AG04450 (cell line): Measurements from ENCODE around the gene BCL2L12. TPM values are rescaled to one million over a fixed set of nuclear protein-coding genes. Genes with fewer than 3 reads are reported as not detected.
"Not testable (repeated sequence)": the region's sequence is repeated elsewhere in the genome, so short reads cannot be mapped to it uniquely, and the experiment has no call there.

ENCODE experiments used
- CTCF ChIA-PET: fragments of 300-600, 350-600 bp; formaldehyde crosslinking; extraction: SDS; loops from one replicate; lab custom pipeline; 2022; ENCODE audit warnings: antibody characterized with exemption, inconsistent platforms; lab: Charles Lee
- POLR2A ChIA-PET: fragments of 350-600 bp; formaldehyde crosslinking; extraction: SDS; loops from one replicate; lab custom pipeline; 2021; ENCODE audit warnings: antibody characterized with exemption, inconsistent platforms; lab: Yijun Ruan, JAX
- DNase-seq: peaks from one replicate; pipeline ENCODE4 v3.0.0-alpha.2; 2011; ENCODE audit warnings: low read depth, low spot score
- H3K27ac ChIP-seq: one replicate; pipeline ENCODE4 v1.5.1; 2012; ENCODE audit warnings: low read depth, low read length, control low read depth
- H3K27me3 ChIP-seq: one replicate; pipeline ENCODE4 v1.6.0; 2012; ENCODE audit warnings: low read length; ENCODE audit not compliant: control insufficient read depth, insufficient read depth
- H3K4me3 ChIP-seq: 2 replicates; pipeline ENCODE4 v1.5.1; 2011; ENCODE audit warnings: mild to moderate bottlenecking, low read depth, low read length, control low read depth
- H3K9me3 ChIP-seq: 2 replicates; pipeline ENCODE4 v1.5.1; 2012; ENCODE audit warnings: low read length; ENCODE audit not compliant: control insufficient read depth, insufficient read depth
- polyA plus RNA-seq: library from polyadenylated mRNA; depleted of rRNA; stranded (reverse); fragments of >200 nt; gene quantifications from 2 replicates; pipeline ENCODE4 v1.2.3, GENCODE V29; 2011
- TF ChIP-seq, protein P1 (sequence below): IDR thresholded peaks from 2 replicates; pipeline ENCODE4 v1.5.1; 2011; ENCODE audit warnings: low read depth, low read length, control low read depth, inconsistent platforms

The BCL2L12 gene
- polyA plus RNA-seq, 1 experiment: 8.8 TPM

DNA sequence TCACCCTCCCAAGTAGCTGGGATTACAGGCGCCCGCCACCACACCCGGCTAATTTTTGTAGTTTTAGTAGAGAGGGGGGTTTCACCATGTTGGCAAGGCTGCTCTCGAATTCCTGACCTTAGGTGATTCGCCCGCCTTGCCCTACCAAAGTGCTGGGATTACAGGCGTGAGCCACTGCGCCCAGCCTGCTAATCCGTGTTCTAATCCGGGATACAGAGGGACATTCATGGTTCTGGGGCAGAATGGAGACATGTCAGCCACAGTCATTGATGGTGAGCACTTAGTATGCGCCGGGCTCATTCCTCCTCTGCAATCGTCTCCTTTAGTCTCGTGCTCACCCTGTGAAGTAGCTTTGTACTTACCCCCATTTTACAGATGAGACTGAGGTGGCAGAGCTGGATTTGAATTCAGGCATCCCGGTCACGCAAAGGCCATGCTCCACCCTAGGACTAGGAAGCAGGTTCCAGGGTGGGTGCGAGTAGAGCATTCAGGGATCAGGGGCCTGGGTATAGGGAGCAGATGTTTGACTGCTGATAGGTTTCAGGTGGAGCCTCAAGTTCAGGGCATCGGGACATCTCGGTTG lies 34.0 kb upstream of the BCL2L12 start:
- POLR2A ChIA-PET: interaction anchor here (0.6 to 1.2 kb wide), 2 partner anchors 10 to 777 kb away, joined by 5 to 9 read pairs; partner anchors contain the start of gene SCAF1
- Histone ChIP-seq H3K9me3 (no peaks in the 10 kb centered on the region), H3K27me3 (no peaks in the 10 kb centered on the region), H3K27ac (no peak overlapping the region), H3K4me3 (no peak overlapping the region)
- TF ChIP-seq, protein P1, sequence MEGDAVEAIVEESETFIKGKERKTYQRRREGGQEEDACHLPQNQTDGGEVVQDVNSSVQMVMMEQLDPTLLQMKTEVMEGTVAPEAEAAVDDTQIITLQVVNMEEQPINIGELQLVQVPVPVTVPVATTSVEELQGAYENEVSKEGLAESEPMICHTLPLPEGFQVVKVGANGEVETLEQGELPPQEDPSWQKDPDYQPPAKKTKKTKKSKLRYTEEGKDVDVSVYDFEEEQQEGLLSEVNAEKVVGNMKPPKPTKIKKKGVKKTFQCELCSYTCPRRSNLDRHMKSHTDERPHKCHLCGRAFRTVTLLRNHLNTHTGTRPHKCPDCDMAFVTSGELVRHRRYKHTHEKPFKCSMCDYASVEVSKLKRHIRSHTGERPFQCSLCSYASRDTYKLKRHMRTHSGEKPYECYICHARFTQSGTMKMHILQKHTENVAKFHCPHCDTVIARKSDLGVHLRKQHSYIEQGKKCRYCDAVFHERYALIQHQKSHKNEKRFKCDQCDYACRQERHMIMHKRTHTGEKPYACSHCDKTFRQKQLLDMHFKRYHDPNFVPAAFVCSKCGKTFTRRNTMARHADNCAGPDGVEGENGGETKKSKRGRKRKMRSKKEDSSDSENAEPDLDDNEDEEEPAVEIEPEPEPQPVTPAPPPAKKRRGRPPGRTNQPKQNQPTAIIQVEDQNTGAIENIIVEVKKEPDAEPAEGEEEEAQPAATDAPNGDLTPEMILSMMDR: no peak
- no peak for DNase-seq
- CTCF ChIA-PET: no interaction called here

DNA sequence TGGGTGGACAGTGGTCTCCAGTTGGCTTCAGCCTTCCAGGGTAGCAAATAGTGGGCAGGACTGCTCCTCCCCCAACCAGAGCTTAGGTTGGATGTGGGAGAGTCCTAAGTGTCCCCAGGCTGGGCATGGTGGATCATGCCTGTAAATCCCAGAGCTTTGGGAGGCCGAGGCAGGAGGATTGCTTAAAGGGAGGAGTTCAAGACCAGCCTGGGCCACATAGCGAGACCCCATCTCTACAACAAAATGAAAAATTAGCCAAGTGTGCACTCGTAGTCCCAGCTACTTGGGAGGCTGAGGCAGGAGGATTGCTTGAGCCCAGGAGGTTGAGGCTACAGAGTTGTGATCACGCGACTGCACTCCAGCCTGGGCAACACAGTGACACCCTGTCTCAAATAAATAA lies 33.2 kb upstream of the BCL2L12 start:
- Histone ChIP-seq H3K9me3 (no peaks in the 10 kb centered on the region), H3K4me3 (no peak overlapping the region), H3K27ac (no peak overlapping the region), H3K27me3 (no peaks in the 10 kb centered on the region)
- POLR2A ChIA-PET: no interaction called here
- CTCF ChIA-PET: no interaction called here
- TF ChIP-seq, protein P1: no peak
- no peak for DNase-seq

DNA sequence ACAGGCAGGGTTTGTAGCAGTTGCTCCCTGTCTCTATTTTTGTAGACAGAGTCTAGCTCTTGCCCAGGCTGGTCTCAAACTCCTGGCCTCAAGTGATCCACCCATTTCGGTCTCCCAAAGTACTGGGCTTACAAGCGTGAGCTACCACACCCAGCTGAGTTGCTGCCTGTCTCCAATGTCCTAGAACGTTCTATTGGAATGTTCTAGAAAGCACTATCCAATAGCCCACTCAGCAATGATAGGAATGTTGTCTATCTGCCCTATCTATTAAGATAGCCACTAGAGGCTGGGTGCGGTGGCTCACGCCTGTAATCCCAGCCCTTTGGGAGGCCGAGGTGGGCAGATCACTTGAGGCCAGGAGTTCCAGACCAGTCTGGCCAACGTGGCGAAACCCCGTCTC lies 32.5 kb upstream of the BCL2L12 start:
- H3K27me3 ChIP-seq, DNase-seq, CTCF ChIA-PET, H3K4me3 ChIP-seq, POLR2A ChIA-PET, H3K27ac ChIP-seq, H3K9me3 ChIP-seq: not testable (repeated sequence)

DNA sequence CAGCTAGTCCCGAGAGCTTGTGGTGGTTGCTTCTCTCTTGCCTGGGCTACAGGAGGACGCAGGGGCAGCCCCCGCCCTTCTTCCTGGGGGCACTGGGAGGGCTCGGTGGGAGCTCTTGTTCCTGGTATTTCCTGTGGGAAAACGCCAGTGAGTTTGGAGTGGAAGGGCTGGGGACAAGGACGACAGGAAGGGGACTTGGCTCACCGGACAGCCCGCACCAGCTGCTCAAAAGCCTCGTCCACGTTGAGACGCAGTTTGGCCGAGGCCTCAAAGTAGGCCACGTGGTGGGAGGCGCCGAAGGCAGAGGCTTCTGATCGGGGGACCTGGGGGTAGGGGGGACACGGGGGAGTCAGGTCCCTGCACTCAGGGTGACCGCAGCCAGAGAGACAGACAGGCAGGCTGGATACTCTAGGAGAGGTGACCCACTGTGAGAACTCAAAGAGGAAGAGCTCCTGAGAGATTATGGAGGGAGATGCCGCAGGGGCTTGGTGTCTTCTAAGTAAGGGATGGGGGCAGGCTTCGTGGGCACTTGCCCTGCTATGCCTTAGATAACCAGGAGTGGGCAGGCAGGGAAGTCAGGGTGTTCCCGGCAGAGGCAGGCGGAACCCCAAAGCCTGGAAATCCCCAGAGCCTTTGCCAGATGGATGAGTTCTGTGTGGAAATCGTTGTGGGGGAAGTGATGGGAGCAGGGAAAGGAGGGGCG lies 30.1 kb upstream of the BCL2L12 start:
- Histone ChIP-seq H3K4me3 (no peak overlapping the region), H3K27me3 (no peaks in the 10 kb centered on the region), H3K27ac (no peak overlapping the region), H3K9me3 (no peaks in the 10 kb centered on the region)
- no peak for DNase-seq
- ChIA-PET CTCF (interaction anchor here (0.5 kb wide), 1 partner anchor 157 kb away, joined by 5 read pairs; no protein-coding TSS in a partner anchor), POLR2A (interaction anchor here (0.5 to 0.9 kb wide), 2 partner anchors 29 to 47 kb away, joined by 4 to 6 read pairs; no protein-coding TSS in a partner anchor)
- TF ChIP-seq, protein P1: peak; percentile 24; the same call in 1 of the 2 replicates

DNA sequence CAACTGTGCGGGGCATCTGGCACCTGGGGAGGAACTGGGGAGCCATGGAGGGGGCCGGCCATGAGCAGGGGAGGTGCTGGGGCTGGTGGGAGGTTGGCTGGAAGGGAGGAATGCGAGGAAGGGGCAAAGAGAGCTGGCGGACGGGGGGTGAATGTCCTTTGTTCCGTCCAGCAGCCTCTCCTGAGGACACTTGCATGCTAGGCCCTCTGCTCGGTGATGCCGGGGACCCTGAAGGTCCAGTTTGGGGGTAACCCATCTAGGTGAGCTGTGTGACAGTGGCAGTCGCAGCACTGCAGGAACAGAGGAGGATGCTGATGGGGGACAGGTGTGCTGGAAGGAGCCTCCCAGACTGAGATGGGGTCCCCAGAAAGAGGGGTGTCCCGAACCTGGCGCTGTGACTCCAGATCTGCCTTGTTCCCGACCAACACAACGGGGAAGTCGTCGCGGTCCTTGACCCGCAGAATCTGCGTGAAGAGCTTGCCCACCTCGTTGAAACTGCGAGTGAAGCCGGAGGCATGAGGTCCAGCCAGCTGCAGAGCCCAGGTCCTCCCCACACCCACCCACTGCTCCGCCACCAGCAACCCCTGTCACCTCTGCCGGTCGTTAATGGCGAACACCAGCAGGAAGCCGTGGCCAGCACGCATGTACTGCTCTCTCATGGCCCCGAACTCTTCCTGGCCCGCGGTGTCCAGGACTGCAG lies 29.4 kb upstream of the BCL2L12 start:
- Histone ChIP-seq H3K27me3 (no peaks in the 10 kb centered on the region), H3K9me3 (no peaks in the 10 kb centered on the region), H3K27ac (peak overlapping the region; percentile 11), H3K4me3 (no peak overlapping the region)
- POLR2A ChIA-PET: no interaction called here
- no peak for DNase-seq
- TF ChIP-seq, protein P1: no peak
- CTCF ChIA-PET: no interaction called here
